Measurements from ENCODE around the gene RAMACL.

The RAMACL gene

GRCh38 chr6:166546653-166547052, 39.8 kb downstream of the RAMACL start:
- Histone ChIP-seq H3K36me3 (ENCODE audit: control insufficient read depth in 2 of 2, insufficient read depth in 1 of 2, low read length in 2 of 2) (no peaks in the 10 kb centered on the region), H3K4me3 (ENCODE audit: low read depth, low read length) (no peak overlapping the region), H3K9me3 (ENCODE audit: control insufficient read depth, insufficient read depth, low read depth, low read length) (no peaks in the 10 kb centered on the region), H3K4me1 (ENCODE audit: control insufficient read depth, insufficient read depth, low read length) (no peaks in the 10 kb centered on the region), H3K27ac (ENCODE audit: extremely low read depth, low read depth, low read length) (no peak overlapping the region)
- TF ChIP-seq WT1 (tag by site-specific recombination; IDR thresholded peaks at IDR 0.05) = no peak
- TF ChIP-seq, protein P1, sequence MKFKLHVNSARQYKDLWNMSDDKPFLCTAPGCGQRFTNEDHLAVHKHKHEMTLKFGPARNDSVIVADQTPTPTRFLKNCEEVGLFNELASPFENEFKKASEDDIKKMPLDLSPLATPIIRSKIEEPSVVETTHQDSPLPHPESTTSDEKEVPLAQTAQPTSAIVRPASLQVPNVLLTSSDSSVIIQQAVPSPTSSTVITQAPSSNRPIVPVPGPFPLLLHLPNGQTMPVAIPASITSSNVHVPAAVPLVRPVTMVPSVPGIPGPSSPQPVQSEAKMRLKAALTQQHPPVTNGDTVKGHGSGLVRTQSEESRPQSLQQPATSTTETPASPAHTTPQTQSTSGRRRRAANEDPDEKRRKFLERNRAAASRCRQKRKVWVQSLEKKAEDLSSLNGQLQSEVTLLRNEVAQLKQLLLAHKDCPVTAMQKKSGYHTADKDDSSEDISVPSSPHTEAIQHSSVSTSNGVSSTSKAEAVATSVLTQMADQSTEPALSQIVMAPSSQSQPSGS (tag by site-specific recombination; IDR thresholded peaks at IDR 0.05; ENCODE audit: low read depth) = no peak
- TF ChIP-seq ZNF596 (tag by site-specific recombination; IDR thresholded peaks at IDR 0.05) = no peak
- TF ChIP-seq BCL6B (tag by site-specific recombination; IDR thresholded peaks at IDR 0.05) = no peak
- ChIA-PET POLR2A (no interaction called here), CTCF (no interaction called here)

- TF ChIP-seq ZNF473 (tag by site-specific recombination; IDR thresholded peaks at IDR 0.05) = no peak
- TF ChIP-seq ZNF169 (tag by site-specific recombination; IDR thresholded peaks at IDR 0.05) = no peak
- TF ChIP-seq HOXA7 (CRISPR knock-in tag; IDR thresholded peaks at IDR 0.05; ENCODE audit: borderline replicate concordance) = no peak
- no peak for TF ChIP-seq ZNF792 (tag by site-specific recombination; IDR thresholded peaks at IDR 0.05)
- no peak for TF ChIP-seq ZNF302 (tag by site-specific recombination; IDR thresholded peaks at IDR 0.05; ENCODE audit: low read depth)
- TF ChIP-seq ZNF433 (tag by site-specific recombination; IDR thresholded peaks at IDR 0.05; ENCODE audit: low read depth) = no peak
- TF ChIP-seq ZNF112 (tag by site-specific recombination; IDR thresholded peaks at IDR 0.05) = no peak
- TF ChIP-seq ZNF174 (tag by site-specific recombination; IDR thresholded peaks at IDR 0.05) = no peak
- no peak for TF ChIP-seq ZNF843 (tag by site-specific recombination; IDR thresholded peaks at IDR 0.05)
- no peak for TF ChIP-seq ZNF211 (tag by site-specific recombination; IDR thresholded peaks at IDR 0.05; ENCODE audit: low read depth)
- TF ChIP-seq SP2 (tag by site-specific recombination; IDR thresholded peaks at IDR 0.05) = no peak
- no peak for TF ChIP-seq ZFP37 (tag by site-specific recombination; IDR thresholded peaks at IDR 0.05)
- TF ChIP-seq, protein P2, sequence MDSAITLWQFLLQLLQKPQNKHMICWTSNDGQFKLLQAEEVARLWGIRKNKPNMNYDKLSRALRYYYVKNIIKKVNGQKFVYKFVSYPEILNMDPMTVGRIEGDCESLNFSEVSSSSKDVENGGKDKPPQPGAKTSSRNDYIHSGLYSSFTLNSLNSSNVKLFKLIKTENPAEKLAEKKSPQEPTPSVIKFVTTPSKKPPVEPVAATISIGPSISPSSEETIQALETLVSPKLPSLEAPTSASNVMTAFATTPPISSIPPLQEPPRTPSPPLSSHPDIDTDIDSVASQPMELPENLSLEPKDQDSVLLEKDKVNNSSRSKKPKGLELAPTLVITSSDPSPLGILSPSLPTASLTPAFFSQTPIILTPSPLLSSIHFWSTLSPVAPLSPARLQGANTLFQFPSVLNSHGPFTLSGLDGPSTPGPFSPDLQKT (IDR thresholded peaks at IDR 0.05; ENCODE audit: borderline replicate concordance, low read depth, low read length) = no peak
- no peak for TF ChIP-seq ZNF155 (tag by site-specific recombination; IDR thresholded peaks at IDR 0.05)
- TF ChIP-seq ZNF157 (tag by site-specific recombination; IDR thresholded peaks at IDR 0.05) = no peak
- TF ChIP-seq TCF7L2 (IDR thresholded peaks at IDR 0.05; ENCODE audit: borderline replicate concordance, low read depth, low read length) = no peak
- TF ChIP-seq SALL2 (tag by site-specific recombination; IDR thresholded peaks at IDR 0.05; ENCODE audit: borderline replicate concordance) = no peak
- TF ChIP-seq ZNF639 (tag by site-specific recombination; IDR thresholded peaks at IDR 0.05) = no peak
- CTCF ChIA-PET = interaction anchor here (0.7 kb wide), 1 partner anchor 30 kb away, joined by 4 read pairs; no protein-coding TSS in a partner anchor
- no peaks in the 10 kb centered on the region for H3K9me3 ChIP-seq (ENCODE audit: control insufficient read depth, insufficient read depth, low read depth, low read length)
- H3K27ac ChIP-seq (ENCODE audit: extremely low read depth, low read depth, low read length) = no peak overlapping the region
- POLR2A ChIA-PET = no interaction called here
- H3K4me1 ChIP-seq (ENCODE audit: control insufficient read depth, insufficient read depth, low read length) = no peaks in the 10 kb centered on the region
- no peak overlapping the region for H3K4me3 ChIP-seq (ENCODE audit: low read depth, low read length)
- H3K36me3 ChIP-seq (ENCODE audit: control insufficient read depth in 2 of 2, insufficient read depth in 1 of 2, low read length in 2 of 2) = no peaks in the 10 kb centered on the region
Observed at GRCh38 chr6:166545156-166546034, 41.1 kb downstream of the RAMACL start.
